ENCODE results near the gene DENND1C. TPM values are rescaled to one million over a fixed set of nuclear protein-coding genes. Genes with fewer than 3 reads are reported as not detected.
"Not testable (repeated sequence)": the region's sequence is repeated elsewhere in the genome, so short reads cannot be mapped to it uniquely, and the experiment has no call there.

The DENND1C gene
- total RNA-seq, 1 donor from 2014 or later = 3.1 TPM

DNA sequence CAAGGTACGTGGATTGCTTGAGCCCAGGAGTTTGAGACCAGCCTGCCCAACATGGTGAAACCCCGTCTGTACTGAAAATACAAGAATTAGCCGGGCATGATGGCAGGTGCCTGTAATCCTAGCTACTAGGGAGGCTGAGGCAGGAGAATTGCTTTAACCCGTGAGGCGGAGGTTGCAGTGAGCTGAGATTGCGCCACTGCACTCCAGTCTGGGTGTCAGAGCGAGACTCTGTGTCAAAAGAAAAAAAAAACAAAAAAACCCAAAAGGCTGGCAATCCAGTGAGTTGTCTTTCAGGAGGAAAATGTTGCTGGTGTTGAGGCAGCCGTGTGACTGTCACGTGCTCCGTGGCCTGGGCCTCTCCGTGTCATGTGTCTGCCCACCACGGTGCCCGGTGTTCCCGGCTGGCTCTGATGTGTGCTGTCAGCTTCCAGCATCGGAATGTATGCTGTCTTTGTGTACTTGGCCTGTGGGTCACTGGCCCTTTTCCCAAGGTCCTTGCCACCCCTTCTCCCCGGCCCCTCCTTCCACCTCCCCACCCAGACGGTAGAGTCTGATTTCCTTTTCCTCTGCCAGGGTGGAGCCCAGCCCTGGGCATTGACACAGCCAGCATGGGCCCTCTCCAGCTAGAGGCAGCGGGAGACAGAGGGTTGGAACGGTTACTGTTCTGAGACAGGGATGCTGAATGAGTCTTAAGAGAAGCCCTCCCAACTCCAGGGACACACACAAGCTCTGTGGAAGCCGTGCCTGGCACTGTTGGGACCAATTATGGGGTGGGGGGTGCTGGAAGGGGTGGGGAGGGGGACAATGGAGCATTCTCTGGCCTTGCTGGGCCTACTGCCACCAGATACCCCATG, 27.8 kb upstream of the DENND1C start:
- DNase-seq (ENCODE audit: low spot score) = no peak

DNA sequence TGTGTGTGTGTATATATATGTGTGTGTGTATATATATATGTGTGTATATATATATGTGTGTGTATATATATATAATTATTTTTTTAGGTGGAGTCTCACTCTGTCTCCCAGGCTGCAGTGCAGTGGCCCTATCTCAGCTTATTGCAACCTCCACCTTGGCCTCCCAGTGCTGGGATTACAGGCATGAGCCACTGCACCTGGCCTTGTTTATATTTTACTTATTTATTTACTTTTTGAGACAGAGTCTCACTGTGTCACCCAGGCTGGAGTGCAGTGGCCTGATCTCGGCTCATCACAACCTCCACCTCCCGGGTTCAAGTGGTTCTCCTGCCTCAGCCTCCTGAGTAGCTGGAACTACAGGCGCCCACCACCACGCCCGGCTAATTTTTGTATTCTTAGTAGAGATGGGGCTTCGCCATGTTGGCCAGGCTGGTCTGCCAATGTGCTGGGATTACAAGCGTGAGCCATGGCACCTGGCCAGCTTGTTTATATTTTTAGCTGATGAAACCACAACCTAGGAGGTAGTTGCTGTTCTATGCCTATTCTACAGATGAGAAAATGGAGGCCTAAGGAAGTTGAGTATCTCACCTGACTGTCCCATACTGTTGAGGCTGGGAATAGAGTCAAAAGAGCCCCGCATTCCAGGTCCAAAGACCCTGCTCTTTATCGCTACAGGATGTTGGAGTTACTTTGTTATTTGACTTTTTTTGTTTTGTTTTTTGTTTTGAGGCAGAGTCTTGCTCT, 26.6 kb upstream of the DENND1C start:
- not testable (repeated sequence) for DNase-seq (ENCODE audit: low spot score)

DNA sequence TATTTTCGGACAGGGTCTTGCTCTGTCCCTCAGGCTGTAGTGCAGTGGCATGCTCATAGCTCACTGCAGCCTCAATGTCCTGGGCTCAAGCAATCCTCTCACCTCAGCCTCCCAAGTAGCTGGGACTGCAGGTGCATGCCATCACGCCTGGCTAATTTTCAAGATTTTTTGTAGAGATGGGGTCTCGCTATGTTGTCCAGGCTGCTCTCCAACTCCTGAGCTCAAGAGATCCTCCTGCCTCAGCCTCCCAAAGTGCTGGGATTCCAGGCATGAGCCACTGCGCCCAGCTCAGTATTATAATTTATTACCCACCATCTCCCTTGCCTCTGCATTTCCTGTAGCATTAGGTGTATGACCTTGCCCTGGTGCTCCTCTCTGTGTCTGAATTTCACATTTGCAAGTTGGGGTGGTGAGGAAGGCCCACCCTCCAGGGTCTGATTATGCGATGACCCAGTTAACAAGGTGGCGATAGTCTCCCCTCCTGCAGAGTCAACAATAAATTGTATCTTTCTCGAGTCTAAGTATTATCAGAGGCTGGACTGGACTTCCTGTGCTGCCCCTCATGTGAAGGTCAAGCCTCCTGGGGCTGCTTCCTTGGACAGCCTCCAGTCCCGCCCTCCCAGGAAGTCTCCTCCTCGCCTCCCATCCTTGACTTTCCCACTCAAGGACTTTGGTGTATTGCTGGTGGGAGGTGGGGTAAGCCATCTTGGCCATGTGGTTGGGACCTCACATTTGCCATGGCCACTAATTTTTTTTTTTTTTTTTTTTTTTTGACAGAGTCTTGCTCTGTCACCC, 22.0 kb upstream of the DENND1C start:
- DNase-seq (ENCODE audit: low spot score) = no peak

DNA sequence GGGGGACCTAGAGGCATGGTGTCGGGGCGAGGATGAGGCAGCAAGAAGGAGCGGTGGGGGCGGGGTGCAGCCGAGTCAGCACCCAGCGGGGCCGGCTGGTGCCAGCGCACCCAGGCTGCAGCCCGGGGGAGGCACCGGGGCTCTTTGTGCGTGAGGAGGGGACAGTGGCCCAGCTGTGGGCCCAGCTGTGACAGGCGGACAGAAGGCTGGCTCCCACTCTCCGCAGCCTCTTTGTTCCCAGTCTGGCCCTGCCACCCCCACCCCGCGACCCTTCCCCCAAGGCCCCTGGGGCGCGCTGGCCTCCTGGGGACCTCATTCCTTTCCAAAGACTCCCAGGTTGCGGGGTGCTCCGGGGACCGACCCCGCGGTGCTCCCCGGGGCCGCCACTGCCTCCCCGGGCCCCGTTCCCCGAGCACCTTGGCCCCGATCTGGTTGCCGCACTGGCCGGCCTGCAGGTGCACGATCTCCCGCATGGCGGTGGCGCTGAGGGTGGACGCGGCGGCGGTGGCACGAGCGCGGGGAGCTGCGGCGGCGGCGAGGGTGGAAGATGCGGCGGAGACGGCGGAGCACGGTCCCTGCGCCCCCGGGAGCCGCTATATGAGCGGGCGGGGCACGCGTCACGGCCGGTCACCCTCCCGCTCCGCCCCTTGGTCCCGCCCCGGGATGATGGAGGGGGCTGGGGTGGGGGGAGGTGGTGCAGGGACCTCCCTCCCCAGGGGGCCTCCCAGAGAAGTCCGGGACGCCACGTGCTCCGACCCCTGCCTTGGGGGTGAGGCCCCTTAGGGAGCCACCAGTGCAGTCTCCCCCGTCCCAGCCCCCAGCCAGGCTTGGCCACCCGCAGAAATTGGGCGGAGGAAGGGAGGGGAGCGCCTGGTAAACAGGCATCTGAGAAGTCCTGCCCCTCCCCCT, 20.4 kb upstream of the DENND1C start, which contains the start of gene TUBB4A:
TUBB4A (minus strand) TSS at position 570 of the 909 bp plus-strand sequence; CDS start at position 473, 97 bp downstream.
- DNase-seq (ENCODE audit: low spot score) = no peak

DNA sequence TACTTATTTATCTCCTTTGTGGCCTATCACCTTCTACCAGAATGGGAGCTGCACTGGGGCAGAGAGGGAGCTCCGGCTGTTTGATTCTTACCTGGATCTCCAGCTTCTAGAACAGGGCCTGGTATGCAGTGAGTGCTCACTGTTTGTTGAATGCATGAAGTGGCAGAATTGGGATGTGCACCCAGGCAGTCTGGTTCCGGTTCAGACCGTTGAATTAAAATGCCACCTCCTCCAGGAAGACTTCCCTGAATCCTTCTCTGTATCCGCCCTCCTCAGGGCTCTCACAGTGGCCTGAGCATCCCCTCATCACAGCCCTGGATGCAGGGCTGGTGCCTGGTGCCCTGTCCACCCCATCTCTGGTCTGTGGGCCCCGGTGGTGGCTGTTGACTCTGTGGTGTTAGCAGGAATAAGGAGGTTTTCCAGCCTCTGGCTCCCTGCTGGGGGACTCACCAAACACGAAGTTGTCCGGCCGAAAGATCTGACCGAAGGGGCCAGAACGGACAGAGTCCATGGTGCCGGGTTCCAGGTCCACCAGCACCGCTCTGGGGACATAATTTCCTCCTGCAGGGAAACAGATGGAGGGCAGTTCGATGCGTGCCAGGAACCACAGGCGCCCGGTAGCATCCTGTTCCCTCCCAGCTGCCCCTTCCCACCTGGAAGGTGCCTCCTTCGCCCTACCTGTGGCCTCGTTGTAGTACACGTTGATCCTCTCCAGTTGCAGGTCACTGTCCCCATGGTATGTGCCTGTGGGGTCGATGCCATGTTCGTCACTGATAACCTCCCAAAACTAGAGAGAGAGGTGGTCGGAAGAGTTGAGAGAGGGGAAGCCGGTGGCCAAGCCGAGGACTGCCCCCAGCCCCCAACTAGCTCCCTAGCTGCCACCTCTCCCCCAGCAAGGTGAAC, 19.5 kb upstream of the DENND1C start:
- no peak for DNase-seq (ENCODE audit: low spot score)

DNA sequence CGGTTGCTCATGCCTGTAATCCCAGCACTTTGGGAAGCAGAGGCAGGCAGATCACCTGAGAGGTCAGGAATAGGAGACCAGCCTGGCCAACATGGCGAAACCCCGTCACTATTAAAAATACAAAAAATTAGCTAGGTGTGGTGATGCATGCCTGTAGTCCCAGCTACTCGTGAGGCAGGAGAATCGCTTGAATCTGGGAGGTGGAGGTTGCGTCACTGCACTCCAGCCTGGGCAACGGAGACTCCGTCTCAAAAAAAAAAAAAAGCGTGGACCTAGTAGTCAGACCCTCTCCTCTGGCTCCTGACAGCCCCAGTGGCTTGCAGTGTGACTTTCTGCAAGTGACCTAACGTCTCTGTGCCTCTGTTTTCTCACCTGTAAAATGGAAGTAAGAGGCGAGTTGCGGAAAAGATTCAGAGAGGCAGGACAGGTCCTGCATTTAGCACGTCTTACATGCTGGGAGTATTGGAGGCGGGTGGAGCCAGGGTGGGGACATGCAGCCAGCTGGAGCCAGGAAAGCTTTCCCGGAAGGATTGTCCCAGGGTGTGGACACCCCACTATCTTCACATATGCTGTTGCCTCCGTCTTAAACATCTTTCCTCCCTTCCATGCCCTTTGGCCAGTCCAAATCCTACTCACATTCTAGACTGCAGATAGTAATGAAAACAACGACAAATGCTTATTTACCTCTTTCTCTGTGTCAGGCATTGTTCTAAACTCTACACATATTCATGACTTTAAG, 17.6 kb upstream of the DENND1C start:
- DNase-seq (ENCODE audit: low spot score) = no peak

DNA sequence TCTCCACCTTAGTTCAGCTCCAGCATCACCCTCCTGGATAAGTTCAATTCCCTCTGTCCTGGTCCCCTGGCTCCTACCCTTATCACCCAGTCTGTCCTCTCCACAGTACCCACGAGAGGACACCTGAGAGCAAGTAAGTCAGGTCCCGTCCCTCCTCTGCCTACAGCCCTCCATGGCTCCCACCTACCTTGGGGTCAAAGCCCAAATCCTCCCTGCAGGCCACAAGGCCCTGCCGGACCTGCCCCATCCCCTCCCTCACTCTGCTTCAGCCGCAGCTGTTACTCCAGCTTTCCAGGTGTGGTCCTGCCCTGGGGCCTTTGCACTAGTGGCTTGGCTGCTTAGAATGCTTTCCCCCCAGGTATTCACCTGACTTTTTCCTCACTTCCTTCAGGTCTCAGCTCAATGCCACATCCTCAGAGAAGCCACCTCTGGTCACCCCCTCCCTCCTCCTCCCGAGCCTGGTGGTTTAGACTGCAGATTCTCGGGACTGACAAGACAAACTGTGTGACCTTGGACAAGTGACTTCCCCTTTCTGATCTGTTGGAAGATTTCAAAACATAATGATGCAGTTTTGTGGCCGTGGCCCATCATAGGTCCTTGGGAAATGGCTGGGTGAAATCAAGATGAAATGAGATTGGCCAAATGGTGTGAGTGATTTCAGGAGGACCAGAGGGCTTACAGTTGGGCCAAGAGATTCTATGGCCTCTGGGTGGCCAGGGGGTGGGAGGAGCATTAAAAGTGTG, 16.9 kb upstream of the DENND1C start:
- no peak for DNase-seq (ENCODE audit: low spot score)

DNA sequence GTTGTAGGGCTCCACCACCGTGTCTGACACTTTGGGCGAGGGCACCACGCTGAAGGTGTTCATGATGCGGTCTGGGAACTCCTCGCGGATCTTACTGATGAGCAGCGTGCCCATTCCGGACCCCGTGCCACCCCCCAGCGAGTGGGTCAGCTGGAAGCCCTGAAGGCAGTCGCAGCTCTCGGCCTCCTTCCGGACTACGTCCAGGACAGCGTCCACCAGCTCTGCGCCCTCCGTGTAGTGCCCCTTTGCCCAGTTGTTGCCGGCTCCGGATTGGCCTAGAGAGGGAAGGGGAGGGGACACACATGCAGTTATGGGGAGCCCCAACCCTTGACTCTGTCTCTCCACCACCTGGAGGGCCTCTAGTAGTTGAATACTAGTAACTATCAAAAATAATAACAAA, 14.4 kb upstream of the DENND1C start:
- no peak for DNase-seq (ENCODE audit: low spot score)

DNA sequence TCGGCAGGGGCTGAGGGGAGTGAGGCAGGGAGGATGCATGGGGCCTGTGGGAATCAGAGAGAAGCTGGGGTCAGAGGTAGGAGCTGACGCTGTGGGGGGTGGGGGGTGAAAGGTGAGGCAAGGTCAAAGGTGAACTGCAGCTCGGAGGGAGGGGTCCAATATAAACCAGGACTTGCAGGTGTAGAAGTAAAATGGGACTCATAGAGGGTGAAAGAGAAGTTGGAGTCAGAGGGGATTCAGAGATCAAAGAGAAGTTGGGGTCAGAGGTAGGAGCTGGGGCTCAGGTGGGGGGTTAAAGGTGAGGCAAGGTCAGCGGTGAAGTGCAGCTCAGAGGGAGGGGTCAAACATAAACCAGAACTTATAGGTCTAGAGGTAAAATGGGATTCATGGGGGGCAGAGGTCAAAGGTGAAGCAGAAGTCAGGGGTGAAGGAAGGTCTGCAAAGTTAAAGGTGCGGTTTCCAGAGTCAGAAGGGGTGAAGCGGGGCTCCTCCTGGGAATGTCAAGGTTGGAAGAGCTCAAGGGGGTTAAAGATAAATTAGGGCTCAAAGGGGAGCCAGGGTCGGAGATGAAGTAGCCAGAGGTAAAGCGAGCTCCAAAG, 12.9 kb upstream of the DENND1C start:
- no peak for DNase-seq (ENCODE audit: low spot score)

DNA sequence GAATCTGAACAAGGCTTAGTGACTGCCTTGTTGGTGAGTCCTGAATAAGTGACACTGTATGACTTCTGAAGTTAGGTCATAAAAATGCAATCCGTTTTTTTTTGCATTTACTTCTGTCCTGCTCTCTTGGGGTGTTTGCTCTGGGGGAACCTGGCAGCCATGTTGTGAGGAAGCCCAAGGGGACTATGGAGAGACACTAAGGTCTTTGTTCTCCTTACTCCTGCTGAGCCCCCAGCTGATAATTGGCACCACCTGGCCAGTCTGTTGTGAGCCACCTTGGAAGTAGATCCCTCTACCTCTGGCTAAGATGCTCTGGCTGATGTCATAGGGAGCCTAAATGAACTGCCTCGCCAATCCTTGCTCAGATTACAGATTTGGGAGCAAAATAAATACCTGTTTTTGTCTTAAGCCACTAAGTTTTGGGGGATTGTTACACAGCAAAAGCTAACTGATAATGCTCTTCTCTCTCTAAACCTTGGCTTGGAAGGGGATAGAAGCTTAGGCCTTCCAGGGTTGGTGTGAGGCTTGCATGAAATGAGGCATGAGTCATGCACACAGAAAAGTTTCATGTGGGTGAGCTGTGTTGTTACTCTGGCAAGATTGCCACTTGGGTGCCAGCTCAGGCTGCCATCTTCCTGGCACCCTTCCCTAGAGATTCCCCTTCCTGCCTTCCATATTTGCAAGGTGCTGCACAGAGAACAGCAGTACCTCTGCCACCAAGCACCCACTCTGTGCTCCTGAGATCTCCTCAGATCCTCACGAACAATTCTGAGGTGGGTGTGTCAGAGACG, 10.4 kb upstream of the DENND1C start:
- DNase-seq (ENCODE audit: low spot score) = no peak

DNA sequence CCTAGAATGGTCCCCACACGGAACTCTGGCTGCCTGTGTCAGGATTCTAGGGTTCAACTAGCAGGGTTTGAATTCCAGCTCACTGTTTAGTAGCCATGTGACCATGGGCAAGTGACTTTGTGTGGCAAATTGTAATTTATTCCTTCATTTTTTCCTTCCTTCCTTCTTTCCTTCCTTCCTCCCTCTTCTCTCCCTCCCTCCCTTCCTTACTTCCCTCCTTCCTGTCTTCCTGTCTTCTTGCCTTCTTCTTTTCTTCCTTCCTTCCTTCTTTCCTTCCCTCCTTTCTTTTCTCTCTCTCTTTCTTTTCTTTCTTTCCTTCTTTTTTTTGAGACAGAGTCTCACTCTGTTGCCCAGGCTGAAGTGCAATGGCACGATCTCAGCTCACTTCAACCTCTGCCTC, 8.5 kb upstream of the DENND1C start:
- no peak for DNase-seq (ENCODE audit: low spot score)

DNA sequence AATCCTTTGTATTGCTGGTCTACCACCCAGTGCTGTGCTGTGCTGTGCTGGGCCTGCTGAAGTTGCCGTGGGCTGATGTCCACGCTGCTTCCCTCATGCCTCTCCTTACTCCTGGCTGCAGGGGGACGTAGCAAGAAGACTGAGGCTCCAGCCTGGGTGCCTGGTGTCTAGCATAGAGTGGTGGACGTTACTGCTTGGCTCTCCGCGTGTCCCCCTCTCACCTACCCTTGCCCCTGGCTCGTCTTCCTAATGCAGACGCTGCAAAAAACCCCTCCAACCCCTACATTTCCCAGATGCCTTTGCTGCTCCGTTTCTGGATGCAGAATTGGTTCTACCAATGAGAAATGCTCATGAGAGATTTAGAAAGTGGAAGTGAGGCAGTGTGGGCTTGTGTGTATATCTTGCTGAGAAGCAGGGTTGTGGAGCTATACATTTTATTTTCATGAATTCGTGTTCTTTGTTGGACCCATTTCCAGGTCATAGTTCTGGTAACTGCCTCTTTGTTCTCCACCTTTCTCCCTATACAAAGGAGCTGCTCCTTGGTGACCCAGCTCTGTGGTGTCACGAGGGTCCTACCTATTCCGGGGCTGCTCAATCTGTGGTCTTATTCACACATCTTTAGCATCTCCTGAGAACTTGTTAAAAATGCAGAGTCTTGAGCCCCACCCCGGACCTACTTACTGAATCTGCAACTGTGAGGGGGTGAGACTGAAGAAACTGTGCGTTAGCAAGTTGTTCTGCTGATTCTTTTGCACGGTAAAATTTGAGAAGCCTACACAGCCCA, 7.9 kb upstream of the DENND1C start:
- no peak for DNase-seq (ENCODE audit: low spot score)

DNA sequence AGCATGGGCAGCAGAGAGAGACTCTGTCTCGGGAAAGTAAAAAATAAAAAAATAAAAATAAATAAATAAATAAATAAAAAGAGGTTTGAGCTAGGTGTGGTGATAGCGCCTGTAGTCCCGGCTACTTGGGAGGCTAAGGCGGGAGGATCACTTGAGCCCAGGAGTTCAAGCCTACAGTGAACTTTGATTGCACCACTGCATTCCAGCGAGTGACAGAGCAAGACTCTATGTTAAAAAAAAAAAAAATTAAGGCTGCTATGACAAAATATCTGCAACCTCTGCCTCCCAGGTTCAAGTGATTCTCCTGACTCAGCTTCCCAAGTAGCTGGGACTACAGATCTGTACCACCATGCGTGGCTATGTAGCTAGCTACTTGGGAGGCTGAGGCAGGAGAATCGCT, 3.2 kb upstream of the DENND1C start:
- DNase-seq (ENCODE audit: low spot score) = no peak

DNA sequence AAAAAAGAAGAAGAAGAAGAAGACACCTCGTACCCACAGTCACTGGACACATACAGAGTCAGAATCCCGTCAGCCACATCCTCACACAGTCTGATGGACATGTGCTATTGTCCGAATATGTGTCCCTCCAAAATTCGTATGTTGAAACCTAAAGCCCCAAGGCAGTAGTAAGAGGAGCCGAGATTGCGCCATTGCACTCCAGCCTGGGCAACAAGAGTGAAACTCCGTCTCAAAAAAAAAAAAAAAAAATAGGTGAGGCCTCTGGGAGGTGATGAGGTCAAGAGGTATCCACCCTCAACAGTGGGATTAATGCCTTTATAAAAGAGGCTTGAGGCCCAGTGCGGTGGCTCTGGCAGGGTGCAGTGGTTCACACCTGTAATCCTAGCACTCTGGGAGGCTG, 2.6 kb upstream of the DENND1C start:
- no peak for DNase-seq (ENCODE audit: low spot score)

DNA sequence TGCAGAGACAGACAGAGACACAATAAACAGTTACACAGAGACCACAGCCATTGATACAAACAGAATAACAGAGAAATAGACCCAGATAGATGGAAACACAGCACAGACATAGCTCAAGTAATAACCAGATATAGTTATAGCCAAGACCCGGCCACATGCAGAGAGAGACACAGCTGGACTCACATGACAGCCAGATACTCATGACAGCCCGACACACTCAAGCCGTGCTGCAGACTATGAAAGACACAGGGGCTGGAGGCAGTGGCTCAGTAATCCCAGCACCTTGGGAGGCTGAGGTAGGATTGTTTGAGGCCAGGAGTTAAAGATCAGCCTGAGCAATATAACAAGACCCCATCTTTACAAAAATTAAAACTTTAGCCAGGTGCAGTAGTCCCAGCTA, 1.6 kb upstream of the DENND1C start:
- no peak for DNase-seq (ENCODE audit: low spot score)

DNA sequence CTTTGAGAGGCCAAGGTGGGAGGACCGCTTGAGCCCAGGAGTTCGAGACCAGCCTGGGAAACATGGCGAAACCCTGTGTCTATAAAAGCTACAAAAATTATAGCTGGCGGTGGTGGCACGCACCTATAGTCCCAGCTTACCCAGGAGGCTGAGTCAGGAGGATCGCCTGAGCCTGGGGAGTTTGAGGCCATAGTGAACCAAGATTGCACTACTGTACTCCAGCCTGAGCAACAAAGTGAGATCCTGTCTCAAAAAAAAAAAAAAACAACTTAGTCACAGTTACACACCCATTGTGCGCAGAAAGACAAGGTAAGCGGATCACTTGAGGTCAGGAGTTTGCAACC, 728 bp upstream of the DENND1C start:
- no peak for DNase-seq (ENCODE audit: low spot score)
